VCaP (cell line): Measurements from ENCODE around the gene PNCK.
A peak's percentile ranks its signal among the peaks of the same experiment; 100 is the strongest.

Experiments
- H3K27ac ChIP-seq: fragments of 450-650 bp; 2 replicates; pipeline ENCODE4 v1.5.1; 2017
- CTCF ChIP-seq: fragments of 450-650 bp; conservative IDR thresholded peaks from 2 replicates; pipeline ENCODE4 v1.5.1; 2017; ENCODE audit warnings: mild to moderate bottlenecking, moderate library complexity

PNCK gene

GRCh38 chrX:153689654-153690465, 16.2 kb upstream of the PNCK start:
- H3K27ac ChIP-seq = peak overlapping the region; percentile 73; the same call in 1 of the 2 replicates
- TF ChIP-seq CTCF = no peak

- peak overlapping the region; percentile 73 for H3K27ac ChIP-seq
- no peak for TF ChIP-seq CTCF
Measured at GRCh38 chrX:153688911-153689590, 15.4 kb upstream of the PNCK start.

GRCh38 chrX:153688506-153688905, 14.9 kb upstream of the PNCK start:
- no peak for TF ChIP-seq CTCF
- peak overlapping the region; percentile 73 for H3K27ac ChIP-seq

GRCh38 chrX:153688071-153688470, 14.5 kb upstream of the PNCK start:
- peak overlapping the region; percentile 73; the same call in 1 of the 2 replicates for H3K27ac ChIP-seq
- no peak for TF ChIP-seq CTCF

- H3K27ac ChIP-seq = peak within 1 kb of the TSS; percentile 73
- peak; percentile 29; the same call in 1 of the 2 replicates for TF ChIP-seq CTCF
Measured at GRCh38 chrX:153687121-153688039, 13.8 kb upstream of the PNCK start, which contains the start of gene SLC6A8. Gene SLC6A8 (plus strand): TSS chrX:153687926. CDS start chrX:153688575, 649 bp downstream.

GRCh38 chrX:153686711-153687110, 13.1 kb upstream of the PNCK start:
- no peak overlapping the region for H3K27ac ChIP-seq
- TF ChIP-seq CTCF = no peak
